A204.1 (cell line): ENCODE results near the gene UNC13D.

Experiments
- FAIRE-seq: peaks from 2 replicates; lab custom pipeline; 2012; peaks lifted over from hg19 to GRCh38; lab: Jason Lieb, UNC

Gene UNC13D

GRCh38 chr17:75834279-75834920, 9.8 kb downstream of the UNC13D start:
- FAIRE-seq: no peak

GRCh38 chr17:75832652-75833400, 11.4 kb downstream of the UNC13D start:
- no peak for FAIRE-seq

DNA sequence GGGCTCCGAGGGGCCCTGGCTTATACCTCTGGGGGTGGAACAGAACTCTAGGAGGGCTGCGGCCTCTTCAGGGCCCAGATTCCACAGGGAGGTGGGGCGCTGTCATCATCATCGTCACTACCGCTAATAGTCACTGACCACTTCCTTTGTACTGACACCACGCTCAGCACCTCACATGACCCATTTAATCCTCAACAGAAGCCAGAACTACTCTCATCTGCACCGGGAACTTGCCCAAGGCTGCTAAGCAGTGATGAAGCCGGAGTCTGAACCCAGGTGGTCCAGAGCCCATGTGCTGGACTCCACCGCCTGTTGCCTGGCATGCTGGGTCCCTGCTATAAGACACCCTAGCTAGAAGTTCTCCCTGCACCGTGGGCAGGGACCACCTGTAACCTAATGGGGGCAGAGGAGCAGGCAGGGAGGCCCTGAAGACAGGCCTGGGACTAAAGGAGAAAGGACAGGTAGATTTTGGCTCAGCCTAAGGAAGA, 12.0 kb downstream of the UNC13D start:
- FAIRE-seq: no peak

GRCh38 chr17:75831032-75831571, 13.1 kb downstream of the UNC13D start:
- FAIRE-seq: no peak

DNA sequence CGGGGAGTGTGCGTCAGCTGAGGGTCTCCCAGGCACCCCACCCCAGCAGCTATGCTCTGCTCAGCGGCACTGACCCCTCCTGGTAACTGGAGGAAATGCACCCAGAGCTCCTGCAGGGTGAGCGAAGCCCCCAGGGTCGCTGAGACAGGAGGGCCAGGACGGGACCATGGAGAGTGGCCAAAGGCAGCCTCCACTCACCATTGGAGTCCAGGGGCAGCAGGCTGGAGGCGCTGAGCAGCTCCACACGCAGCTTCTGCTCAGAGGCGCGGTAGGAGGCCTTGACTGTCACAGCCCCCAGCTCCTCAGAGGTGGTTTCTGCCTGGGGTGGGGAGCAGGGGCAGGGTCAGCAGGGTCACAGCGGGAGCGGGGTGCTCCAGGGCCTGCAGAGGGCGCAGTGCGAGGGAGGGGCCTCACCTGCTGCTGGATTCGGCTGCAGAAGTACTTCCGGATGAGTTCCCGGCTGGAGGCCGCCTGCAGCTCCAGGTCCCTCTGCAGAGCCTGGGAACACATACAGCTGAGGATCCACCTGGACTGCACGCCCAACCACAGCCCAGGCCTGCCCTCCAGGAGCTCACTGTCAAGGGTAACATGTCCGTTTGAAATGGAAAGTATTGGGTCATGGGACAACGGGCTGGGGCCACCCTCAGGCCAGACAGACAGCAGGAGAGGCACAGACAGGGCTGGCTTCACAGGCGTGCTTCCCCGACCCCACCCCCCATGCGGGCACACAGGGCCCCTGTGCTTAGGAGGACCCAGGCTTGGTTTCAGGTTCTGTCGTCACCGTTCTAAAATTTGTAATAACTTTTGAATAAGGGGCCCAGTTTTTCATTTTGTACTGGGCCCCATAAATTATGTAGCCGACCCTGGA, 13.8 kb downstream of the UNC13D start:
- no peak for FAIRE-seq

DNA sequence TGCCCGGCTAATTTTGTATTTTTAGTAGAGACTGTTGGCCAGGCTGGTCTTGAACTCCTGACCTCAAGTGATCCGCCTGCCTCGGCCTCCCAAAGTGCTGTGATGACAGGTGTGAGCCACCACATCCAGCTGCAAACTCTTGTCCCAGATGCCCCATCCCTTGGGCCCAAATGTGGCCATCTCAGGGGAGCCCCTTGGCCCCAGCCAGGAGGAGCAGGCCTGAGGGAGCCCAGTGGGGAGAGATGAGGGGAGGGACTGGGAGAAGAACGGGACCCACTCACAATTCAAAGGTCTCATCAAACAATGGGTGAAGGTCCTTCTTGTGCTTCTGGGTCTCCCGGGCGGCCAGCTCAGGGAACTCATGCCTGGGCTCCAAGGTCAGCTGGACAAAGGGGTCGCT, 14.5 kb downstream of the UNC13D start:
- FAIRE-seq: no peak

- FAIRE-seq: no peak
Measured at GRCh38 chr17:75828741-75829140, 15.5 kb downstream of the UNC13D start.

DNA sequence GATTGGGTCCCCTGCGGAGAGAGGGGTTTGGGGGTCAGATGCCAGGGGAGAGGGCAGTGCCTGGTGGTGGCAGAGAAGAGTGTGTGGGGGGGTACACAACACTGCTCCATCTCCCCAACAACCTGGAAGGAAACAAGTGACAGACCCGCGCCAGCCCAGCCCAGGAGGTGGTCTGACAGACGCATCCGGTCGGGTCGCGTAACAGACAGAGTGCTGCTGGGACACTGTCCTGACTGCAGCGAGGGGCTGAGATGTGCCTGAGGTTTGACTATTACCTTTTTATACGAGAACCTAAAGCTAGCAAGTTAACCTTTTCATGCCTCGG, 16.2 kb downstream of the UNC13D start:
- no peak for FAIRE-seq

GRCh38 chr17:75827308-75828075, 16.7 kb downstream of the UNC13D start:
- FAIRE-seq: no peak

DNA sequence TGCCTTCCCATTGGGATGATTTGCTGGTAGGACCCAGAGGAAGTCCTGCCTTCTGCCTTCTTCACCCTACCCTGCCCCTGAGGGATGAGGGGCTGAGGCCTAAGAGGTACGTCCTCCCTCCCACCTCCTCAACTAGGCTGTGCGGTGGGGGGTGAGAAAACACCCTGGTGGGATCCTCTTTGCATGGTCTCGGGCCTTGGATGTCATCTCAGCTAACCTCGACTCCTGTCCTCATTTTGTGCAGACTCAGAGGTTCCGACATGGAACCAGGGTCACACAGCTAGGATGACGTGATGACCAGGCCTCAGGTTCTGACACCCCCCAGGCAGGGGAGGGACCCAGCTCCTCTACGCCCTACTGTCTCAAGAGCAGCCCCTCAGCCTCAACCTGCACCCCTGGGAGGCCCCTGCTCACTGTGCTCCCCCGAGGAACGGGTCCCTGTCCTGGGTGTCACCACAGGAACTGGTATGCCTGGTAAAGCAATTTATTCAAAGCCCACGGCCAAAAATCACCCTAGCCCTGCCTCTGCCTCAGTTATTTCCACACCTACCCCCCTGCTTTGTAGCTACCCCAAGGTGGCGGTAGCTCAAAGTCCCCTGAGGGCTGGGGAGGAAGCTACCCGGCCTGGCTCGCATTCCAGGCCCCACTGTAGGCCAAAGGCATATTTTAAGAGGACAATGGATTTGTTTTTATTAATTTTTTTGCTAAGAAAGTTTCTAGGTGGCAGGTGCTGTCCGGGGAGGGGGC, 17.5 kb downstream of the UNC13D start:
- FAIRE-seq: no peak

- FAIRE-seq: no peak
Measured at GRCh38 chr17:75825748-75826370, 18.3 kb downstream of the UNC13D start.

DNA sequence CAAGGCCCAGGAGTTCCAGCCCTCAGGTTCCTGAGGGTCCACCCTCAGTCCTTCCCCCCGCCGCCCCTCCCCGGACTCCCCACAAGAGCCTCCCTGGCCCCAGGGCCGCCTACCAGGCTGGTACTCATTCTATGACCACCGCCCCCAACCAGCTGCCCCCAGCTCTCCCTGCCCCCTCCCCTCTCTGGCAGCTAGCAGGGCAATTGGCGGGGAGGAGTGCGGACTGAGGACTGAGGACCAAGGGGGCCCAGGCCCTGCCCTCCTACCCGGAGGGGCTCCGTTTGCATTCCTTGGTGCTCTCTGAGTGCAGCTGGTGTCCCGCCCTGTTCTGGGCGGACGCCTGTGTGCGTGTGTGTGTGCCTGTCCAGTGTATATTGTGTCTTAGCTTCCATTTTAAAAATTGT, 19.1 kb downstream of the UNC13D start:
- FAIRE-seq: no peak

- FAIRE-seq: no peak
Measured at GRCh38 chr17:75824666-75825065, 19.5 kb downstream of the UNC13D start.

GRCh38 chr17:75824050-75824552, 20.1 kb downstream of the UNC13D start:
- FAIRE-seq: no peak

DNA sequence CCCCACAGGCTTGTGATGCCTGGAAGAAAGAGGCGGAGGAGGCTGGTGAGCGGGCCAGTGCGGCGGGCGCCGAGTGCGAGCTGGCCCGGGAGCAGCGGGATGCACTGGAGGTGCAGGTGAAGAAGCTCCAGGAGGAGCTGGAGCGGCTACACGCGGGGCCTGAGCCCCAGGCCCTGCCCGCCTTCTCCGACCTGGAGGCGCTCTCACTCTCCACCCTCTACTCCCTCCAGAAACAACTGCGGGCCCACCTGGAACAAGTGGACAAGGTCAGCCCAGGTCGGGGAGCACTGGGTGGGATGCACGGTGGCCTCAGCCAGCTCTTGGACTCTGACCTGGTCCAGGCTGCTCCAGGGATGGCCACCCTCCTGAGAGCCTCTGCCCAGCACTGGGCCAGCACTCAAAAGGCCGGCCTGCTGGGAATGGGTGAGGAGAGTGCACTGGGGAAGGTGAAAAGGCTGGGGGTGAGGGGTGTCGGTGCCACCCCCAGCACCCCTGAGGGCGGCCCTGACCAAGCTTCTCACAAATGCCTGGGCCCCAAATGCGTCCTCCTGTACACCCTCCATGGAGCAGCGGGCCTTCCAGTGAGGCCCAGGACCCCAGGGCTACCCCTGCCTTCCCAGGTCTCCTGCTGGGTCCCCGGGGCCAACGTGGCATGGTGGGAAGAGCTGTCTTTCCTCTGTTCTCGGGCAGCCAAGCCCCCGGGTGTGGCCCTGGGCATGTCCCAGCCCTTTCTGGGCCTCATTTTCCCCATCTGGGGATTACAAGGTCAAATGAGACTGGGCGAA, 20.8 kb downstream of the UNC13D start:
- no peak for FAIRE-seq

GRCh38 chr17:75822800-75823166, 21.4 kb downstream of the UNC13D start:
- FAIRE-seq: no peak

DNA sequence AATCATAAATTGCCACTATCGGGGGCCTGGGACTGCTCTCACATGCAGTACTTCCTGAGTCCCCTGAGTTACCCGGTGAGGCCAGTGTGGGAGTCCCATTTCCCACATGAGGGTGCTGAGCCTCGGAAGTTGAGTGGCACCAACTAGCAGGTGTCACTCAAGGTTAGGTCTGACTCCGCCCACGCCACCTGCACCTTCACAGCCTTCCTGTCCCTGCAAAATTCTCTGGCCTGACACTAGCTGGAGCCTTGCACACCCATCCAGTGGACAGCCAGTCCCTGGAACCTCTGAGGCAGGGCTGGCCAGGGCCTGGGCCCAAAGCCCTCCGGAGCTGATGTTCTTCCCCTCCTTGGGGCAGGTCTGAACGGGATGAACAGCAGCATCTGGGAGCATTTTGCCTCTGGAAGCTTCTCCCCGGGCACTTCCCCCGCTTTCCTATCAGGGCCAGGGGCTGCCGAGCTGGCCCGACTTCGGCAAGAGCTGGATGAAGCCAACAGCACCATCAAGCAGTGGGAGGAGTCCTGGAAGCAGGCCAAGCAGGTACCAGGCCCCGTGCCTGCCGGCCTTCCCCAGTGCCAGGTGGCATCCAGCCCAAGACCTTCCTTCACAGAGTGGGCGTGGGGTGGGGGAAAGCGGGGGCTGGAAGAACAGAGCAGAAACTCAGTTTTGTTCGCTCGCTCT, 21.9 kb downstream of the UNC13D start:
- no peak for FAIRE-seq

DNA sequence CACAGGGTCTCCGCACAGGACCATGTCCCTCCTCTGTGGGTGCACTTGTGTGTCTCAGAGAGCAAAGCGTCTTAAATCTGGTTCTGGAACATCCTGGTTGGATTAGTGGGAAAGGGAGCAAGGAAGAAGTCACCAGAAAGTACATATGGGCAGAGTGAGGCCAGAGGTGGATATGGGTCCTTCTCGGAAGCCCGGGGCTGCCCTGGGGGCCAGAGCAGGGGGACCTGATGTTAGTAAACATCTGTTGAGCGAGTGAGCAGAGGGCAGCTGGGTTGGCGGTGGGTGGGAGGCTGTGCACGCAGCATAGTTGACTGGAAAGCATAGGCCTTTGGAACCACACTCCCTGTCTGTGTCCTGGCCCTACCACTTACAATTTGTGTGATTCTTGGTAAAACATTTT, 22.7 kb downstream of the UNC13D start:
- FAIRE-seq: no peak
